ENCODE measurements around the gene MCTS1.
"Not testable (repeated sequence)": the region's sequence is repeated elsewhere in the genome, so short reads cannot be mapped to it uniquely, and the experiment has no call there.

MCTS1 gene, protein sequence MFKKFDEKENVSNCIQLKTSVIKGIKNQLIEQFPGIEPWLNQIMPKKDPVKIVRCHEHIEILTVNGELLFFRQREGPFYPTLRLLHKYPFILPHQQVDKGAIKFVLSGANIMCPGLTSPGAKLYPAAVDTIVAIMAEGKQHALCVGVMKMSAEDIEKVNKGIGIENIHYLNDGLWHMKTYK

DNA sequence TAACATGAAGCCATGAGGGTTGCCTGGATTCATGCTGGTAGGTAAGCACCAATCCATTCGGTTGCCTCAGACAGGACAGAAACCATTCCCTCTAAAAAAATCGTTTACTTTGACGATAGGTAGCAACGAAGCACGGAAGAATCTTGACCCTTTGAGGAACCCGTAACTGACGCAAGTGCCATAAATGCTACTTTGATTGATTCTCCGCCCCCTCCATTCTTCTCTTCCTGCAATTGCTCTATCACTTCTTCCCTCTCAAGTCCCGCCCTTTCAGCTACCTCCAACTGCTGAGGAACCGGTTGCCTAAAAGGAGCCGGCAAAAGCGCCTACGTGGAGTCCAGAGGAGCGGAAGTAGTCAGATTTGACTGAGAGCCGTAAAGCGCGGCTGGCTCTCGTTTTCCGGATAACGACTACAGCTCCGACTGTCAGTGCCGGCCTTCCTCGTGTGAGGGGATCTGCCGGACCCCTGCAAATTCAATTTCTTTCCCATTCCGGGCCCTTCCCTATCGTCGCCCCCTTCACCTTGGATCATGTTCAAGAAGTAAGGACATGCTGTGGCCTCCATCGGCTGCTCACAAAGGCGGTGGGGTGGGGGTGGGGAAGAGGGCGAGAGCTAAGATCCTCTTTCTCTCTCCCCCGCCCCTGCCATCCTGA, at the start of gene MCTS1:
Gene MCTS1, plus strand, starts transcription at position 395 of the 654 bp plus-strand sequence. Its CDS starts 136 bp downstream, at position 531.
- DNase-seq, result peak; percentile 76

DNA sequence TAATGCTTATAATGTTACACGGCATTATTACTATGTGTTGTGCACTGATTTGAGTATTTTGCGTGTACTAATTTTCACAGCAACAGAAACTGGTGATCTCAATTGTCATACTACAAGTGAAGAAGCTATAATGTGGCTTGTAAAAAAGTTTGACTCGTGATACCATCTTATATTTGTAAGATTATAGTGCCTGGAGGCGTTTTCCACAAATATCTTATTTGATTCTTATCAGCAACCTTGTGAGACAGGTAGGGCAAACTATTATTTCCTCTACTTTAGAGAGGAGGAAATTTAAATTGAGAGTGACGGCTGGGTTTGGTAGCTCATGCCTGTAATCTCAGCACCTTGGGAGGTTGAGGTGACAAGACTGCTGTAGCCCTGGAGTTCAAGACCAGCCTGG, 47.6 kb upstream of the MCTS1 start:
- no peak for DNase-seq

DNA sequence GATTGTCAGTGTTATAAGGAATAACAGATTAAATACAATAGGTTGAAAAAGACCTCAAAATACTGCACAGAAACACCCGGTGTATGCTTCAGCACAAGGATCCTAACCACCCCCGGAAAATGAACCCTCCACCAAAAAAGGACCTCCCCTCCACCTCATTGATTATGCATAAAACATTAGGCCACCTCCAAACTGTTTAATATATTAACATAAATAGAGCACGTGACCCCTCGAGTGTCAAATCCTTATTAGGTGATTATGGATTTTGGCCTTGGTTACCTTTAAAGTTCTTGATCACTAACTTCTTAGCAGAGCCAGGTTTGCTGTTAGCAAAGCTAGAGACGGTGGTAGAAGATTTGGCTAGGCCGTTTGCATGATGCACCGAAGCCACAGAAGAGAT, 44.1 kb upstream of the MCTS1 start:
- no peak for DNase-seq

DNA sequence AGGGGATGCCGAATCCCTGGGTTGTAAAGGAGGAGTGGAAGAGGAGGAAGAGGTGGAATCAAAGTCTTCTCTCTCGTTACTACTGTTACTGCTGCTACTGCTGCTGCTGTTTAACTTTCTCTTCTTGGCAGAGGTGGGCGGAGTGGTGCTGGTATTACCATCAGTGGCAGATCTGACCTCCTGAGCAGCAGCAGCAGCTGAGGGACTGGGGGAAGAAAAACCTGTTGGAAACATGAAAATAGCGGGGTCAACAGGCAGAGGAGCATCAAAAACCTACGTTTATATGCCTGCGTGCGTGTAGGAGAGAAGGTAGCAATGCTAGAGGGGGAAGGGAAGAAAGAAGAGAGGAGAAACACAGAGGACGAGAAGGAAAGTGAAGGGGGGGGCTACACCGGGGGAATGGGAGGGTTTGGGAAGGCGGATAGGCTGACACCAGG, 43.5 kb upstream of the MCTS1 start:
- peak; percentile 38 for DNase-seq

DNA sequence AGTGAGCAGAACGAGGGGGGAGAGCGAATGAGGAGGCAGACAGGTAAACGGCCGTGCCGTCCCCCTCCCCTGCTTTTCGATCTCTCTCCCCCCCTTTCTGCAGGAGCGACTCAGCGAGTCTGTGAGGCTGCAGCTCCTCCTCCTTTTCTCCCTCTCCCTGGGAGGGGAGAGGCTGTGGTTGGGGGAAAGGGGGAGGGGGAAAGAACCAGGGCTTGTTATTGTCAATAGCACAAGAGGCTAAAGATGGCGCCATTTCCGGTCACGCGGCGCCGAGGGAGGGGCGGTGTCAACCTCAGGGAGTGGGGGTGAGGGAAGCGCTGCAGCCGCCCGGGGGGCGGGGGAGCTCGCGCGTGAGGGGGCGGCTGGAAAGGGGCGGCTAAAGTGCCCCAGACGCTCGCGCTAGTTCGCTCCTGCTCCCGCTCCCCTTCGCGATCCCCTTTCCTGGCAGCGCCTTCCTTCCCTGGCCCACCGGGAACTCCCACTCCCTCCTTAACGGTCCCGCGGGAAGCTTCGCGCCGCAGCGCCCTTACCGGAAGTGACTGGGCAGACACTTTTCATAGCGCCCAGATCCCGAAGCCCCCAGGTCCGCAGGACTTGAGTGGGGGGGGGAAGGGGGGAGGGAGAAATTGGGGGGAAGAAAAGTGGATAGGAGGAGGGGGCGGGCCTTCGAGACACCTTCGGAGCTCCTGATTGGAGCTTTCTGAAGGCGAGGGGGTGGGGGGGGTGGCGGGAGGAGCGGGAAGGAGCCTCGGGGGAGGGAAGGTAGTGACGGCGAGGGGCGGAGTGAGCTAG, 42.9 kb upstream of the MCTS1 start, which contains the start of gene CUL4B:
Gene CUL4B, minus strand, starts transcription at position 121 of the 792 bp plus-strand sequence. CDS start 324 bp downstream, outside the sequence.
- DNase-seq, result peak; percentile 90

DNA sequence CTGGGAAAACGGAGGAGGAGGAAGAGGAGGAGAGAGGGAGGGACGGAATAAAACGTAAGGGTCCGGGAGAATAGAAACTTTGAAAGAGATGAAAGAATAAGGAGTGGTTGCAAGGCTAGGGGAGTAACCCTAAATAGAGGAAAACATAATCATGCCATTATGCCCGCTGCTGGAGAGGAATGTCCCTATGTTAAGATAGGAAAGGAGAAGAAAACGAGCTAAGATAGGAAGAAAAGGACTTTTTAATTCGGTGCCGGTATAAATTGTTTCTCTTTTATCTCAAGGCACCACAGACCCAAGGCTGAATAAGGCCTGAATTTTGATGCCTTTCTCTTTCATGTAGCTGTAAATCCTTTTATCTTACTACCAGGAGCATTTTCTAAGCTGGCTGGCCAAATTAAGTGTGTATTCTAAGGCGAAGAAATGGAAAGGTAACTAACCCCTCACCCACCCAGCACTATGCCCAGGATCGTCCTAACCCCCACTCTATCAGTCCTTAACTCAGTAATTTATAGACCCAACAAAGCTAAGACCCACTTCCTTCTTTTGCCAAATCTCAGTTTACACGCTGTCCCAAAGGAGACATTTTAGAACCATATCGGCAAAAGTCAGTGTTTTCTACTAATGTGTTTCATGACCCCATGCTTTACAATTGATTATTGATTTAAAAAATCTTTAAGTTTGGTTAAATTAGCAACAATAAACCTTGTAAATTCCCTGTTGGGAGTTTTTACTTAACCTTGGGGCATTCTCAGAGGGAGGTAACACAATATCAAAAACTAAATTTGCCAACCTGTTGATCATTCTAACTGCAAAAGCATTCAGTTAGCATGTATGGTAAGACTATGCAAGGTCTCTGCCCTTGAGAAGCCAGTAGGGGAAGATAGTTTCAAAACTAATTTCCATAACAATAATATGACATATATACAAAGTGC, 42.0 kb upstream of the MCTS1 start:
- no peak for DNase-seq

DNA sequence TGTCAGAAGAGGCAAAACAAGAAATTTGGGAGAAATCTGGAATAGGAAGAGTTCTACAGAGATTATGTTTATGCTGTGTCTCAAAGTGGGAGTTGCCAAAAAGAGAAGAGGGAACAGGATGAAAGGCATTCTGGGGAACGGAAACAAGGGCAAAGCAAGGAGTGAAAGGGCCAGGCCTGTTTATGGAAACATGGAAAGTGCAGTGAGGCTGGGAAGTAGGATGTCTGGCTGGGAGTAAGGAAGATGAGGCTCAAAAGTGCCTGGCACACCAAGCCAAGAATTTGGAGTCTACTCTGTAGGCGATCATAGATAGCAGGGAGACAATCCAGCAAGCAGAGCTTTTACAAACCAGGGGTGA, 41.4 kb upstream of the MCTS1 start:
- DNase-seq, result no peak

DNA sequence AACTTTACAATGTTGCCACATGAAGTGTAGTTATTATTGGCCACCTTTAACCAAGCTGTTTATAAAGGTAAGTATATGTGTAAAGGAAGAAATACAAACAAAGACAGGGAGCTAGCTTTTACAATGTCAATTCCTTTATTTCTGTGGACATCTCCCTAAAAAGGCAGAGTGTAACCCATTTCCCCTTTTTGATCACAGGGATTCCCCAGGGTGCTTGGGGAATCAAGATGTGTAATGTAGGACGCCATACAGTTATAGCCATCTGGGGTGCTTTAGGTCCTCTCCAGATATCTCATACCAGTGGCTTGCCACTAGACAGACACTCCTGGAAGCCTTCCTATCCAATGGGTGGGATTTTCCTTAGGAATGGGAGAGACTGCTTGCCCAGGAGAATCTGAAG, 39.0 kb upstream of the MCTS1 start:
- DNase-seq, result no peak

DNA sequence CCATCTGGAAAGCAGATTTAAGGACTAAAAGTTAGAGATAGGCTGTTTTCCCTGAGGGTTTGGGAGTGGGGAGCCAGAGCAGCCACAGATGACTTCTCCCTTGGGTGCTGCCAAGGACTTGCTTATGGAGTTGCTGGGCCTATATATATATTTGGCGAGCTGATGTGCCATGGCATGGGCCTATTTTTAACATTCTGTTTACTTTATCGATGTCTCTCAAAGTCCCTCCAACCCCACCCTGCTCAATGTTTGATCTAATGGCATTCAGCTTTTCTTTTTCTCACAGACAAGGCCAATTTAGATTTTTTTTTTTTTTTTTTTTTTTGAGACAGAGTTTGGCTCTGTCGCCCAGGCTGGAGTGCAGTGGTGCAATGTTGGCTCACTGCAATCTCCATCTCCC, 37.1 kb upstream of the MCTS1 start:
- DNase-seq, result no peak

DNA sequence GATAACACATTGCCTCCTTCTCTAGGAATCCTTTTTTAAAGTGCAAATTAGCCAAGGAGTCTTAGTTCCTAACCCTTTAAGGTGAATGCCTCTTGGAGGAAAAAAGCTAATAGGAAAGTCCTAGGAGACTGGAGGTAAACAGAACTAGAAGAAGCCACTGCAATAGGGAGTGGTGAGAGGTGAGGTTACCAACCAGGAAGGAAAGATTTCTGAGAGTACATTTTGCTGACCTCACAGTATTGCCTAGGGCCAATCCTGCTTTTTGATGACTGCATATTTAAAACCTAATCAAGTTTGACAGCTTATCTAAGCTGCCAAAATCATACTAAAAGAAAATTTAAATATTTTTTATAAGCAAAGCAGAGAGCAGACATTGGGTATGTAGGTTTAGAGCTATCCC, 35.9 kb upstream of the MCTS1 start:
- DNase-seq, result no peak

DNA sequence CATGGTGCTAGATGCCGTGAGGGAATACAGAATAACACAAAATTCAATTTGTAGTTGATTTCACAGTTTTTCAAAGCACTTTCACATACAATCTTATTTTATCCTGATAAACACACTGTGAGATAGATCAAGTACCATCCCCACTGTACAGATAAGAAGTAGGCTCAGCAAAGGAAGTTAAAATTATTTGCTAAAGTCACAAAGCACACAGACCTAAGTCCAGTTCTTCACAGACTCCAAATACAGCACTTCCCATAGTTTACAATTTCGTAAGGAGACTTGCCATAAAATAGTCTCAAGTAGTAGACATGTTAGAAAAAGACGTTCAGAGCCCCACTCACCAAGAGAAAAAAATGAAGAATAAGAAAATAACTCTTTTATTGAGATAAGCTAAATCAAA, 35.3 kb upstream of the MCTS1 start:
- no peak for DNase-seq

DNA sequence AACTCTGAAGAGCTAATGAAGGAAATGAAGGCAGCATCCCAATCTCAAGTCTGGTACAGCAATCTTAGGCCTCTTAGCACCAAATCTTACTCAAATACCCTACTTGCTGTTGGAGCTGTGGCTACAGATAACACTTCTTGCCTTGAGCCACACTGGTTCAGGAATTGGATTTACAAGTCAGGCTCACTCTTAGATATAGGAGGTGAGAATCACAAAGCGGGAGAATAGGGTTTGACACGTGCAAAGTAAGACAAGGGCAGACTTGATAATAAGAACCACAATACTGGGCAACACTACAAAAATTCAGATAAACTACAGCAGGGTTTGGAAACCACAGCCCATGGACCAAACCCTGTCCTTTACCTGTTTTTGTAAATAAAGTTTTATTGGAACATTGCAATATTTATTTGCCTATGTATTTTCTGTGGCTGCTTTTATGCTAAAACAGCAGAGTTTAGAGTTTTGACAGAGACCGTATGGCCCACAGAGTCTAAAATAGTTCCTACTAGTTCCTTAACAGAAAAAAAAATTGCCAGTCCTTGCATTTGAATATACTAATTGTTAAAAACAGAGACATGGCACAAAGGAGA, 33.8 kb upstream of the MCTS1 start:
- DNase-seq, result no peak

DNA sequence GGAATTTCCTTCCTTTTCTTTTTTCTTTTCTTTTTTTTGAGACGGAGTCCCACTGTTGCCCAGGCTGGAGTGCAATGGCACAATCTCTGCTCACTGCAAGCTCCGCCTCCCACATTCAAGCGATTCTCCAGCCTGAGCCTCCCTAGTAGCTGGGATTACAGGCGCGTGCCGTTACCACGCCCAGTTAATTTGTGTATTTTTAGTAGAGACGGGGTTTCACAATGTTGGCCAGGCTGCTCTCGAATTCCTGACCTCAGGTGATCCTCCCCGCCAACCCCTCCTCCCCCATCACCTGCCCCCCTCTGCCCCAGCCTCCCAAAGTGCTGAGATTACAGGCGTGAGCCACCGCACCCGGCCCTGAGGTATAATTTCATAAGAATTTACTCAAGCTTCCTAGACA, 30.1 kb upstream of the MCTS1 start:
- not testable (repeated sequence) for DNase-seq

DNA sequence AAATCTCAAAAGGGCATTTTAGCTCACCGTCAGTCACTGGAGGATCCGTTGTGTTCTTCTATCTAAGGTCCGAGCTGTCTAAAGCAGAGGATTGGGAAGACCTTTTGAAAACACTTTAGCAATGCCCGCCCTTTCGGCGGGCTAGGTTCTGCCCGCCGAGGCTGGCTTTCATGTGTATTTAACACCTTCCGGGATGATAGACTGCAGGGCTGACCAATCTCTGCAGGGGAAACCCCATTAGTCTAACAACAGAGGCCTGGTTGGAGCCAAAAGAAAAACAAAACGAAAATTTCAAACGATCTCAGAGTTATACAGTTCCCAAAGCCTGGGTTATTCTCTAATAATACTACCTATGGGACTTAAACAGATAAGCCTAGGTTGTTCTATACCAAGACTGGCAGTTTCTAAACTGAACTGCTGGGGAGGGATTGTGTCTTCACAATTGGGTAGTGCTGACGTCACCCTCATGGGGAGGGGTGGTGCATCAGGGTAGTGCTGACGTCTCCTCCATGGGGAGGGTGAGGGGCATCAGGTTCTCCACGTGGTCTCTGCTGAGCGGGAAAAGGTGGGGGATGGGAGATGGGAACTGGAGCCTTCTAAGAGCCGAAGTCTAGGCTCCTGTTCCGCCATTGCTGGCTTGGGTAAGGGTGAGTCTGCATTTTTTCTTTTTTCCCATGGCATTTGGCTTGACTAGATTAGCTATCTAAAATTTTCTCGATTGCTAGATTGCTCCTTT, 28.4 kb upstream of the MCTS1 start:
- no peak for DNase-seq

DNA sequence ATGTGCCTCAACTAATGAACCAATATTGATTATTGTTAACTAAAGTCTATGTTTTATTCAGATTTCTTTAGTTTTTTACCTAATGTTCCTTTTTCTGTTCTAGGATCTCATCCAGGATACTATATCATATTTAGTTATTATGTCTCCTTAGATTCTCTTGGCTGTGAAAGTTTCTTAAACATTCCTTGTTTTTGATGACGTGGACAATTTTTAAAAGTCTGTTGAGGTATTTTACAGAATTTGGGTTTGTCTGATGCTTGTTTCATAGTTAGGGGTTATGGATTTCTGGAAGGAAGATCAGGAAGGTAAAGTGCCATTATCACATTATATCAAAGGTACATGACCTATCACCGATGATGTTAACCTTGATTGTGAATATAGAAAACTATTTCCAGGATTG, 18.2 kb upstream of the MCTS1 start:
- no peak for DNase-seq

DNA sequence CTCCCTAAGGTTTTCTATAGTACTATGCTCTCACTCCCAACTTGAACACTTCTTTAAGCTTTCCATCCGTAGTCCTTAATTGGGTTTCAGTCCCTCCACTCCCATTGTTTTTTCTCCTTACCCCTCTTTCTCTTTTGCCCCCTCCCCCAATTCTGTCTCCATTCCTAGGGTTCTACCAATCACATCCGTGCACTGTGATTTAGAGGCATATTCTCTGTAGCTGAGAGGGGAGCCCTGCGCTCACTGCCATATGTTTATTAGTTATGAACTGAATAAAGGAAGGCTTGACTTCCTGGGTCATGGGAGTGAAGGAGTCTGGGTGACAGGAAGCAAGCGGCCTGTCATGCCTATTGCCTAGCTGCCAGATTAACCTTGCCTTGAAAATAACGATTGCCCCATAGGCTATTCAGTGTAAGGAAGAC, 471 bp downstream of the MCTS1 start:
- DNase-seq, result peak; percentile 17

DNA sequence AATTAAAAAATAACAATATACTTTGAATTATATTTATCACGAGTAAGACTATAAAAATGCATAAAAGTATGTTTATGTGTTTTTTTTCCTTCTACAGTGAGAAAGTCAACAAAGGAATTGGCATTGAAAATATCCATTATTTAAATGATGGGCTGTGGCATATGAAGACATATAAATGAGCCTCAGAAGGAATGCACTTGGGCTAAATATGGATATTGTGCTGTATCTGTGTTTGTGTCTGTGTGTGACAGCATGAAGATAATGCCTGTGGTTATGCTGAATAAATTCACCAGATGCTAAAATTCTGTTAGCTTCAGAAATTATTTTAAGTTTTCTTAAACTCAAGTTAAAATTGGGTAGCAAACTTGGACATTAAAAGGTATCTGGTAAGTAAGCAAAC, 8.2 kb downstream of the MCTS1 start:
- DNase-seq, result no peak

DNA sequence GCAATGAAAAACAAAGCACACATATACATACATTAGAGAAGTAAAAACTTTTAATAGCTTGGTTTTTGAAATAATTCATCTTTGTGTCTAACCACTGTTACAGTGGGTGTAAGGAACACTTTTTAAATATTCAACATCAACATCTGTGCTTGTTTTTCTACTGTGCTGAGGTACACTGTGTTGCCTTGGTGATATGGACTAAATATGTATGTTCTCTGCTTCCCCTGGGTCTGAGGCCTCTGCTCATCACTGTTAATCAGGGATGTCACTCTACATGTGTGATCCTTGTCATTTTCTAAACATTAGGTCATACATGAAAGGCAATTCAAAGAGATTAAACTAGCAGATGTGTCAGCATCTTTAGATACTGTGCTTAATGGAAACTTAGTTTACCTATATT, 10.9 kb downstream of the MCTS1 start:
- DNase-seq, result no peak

DNA sequence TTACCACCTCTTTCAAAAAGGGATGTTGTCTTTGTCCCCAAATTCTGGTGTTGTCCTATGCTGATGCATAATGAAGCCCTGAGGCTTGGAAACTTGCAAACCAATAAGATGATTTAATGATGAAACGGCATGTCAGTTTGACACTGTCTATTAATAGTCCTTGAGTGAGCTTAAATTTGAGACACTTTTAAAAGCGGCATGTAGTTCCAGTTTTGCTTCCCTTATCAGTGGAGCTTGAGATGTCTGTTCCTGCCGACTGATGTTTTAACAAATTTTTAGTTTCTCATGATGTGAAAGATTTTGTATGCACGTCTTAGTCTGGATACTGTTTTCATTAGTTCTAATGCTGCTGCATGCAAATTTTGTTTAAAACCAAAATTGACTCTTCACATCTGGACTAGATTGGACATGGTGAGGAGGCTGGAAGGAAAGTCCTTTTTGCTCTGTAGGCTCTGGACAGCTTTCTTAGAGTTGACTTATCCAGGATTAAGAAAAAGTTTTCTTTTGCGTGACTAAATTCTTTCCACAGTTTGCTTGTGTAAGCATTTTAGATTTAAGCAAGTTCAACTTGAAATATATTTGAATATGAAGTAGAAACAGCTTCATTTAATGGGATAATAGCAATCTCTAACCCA, 14.2 kb downstream of the MCTS1 start:
- DNase-seq, result no peak

DNA sequence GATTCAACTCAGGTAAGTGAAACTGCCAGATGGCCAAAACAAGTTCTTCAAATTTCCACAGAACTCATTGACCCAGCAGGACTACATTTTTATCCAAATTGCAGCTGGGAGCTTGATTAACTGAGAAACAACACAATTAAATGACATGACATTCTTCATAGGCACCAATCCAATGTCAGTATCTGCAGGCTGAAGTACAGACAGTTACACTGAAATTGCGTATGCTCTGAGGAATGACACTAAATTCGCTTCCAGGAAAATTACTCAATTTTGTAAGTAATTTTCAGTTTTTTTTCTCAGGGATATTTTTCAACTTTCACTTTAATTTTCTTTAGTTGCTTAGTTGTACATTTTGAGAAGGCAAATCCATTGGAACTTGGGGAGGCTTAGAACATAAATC, 21.5 kb downstream of the MCTS1 start:
- no peak for DNase-seq

All from activated naive CD4-positive, alpha-beta T cell treated with anti-CD3 and anti-CD28 coated beads, Interleukin-2, amount 50 U/mL, for 16 hours (primary cell).